GM23248 (cell line): ENCODE measurements around the gene PCDHAC2. TPM values are rescaled to one million over a fixed set of nuclear protein-coding genes. Genes with fewer than 3 reads are reported as not detected.

ENCODE experiments used
- DNase-seq: peaks from one replicate; pipeline ENCODE4 v3.0.0-alpha.2; 2015
- H2AFZ ChIP-seq: fragments of 200-600 bp; sonication (generic); 2 replicates; pipeline ENCODE4 v1.6.1; 2016; ENCODE audit warnings: antibody characterized with exemption
- H3F3A ChIP-seq: fragments of 200-600 bp; sonication (generic); 2 replicates; pipeline ENCODE4 v1.6.1; 2016; ENCODE audit warnings: mild to moderate bottlenecking, antibody characterized with exemption, mixed run types; ENCODE audit not compliant: insufficient read depth
- H3K27ac ChIP-seq: fragments of 200-600 bp; sonication (generic); 2 replicates; pipeline ENCODE4 v1.5.1; 2016; ENCODE audit warnings: mild to moderate bottlenecking
- H3K27me3 ChIP-seq: fragments of 200-600 bp; sonication (generic); replicated peaks from 2 replicates; pipeline ENCODE4 v1.6.1; 2016; ENCODE audit warnings: mild to moderate bottlenecking; ENCODE audit not compliant: insufficient read depth
- H3K36me3 ChIP-seq: fragments of 200-600 bp; sonication (generic); 2 replicates; pipeline ENCODE4 v1.6.1; 2016; ENCODE audit warnings: low read depth, mild to moderate bottlenecking
- H3K4me1 ChIP-seq: fragments of 200-600 bp; sonication (generic); 2 replicates; pipeline ENCODE4 v1.6.1; 2016; ENCODE audit warnings: mild to moderate bottlenecking; ENCODE audit not compliant: insufficient read depth
- H3K4me2 ChIP-seq: fragments of 200-600 bp; sonication (generic); one replicate; pipeline ENCODE4 v1.6.1; 2016; ENCODE audit warnings: mild to moderate bottlenecking; ENCODE audit not compliant: unreplicated experiment
- H3K4me3 ChIP-seq: fragments of 200-600 bp; sonication (generic); 2 replicates; pipeline ENCODE4 v1.5.1; 2016; ENCODE audit warnings: mild to moderate bottlenecking
- H3K79me2 ChIP-seq: fragments of 200-600 bp; sonication (generic); 2 replicates; pipeline ENCODE4 v1.6.1; 2016; ENCODE audit warnings: mild to moderate bottlenecking; ENCODE audit not compliant: insufficient read depth
- H3K9ac ChIP-seq: fragments of 200-600 bp; sonication (generic); 2 replicates; pipeline ENCODE4 v1.6.1; 2016; ENCODE audit warnings: mild to moderate bottlenecking
- H3K9me2 ChIP-seq: fragments of 200-600 bp; sonication (generic); 2 replicates; pipeline ENCODE4 v1.6.1; 2016; ENCODE audit warnings: mixed run types, mild to moderate bottlenecking, moderate library complexity; ENCODE audit not compliant: insufficient read depth
- H3K9me3 ChIP-seq: fragments of 200-600 bp; sonication (generic); one replicate; pipeline ENCODE4 v1.6.1; 2017; ENCODE audit warnings: low read depth
- H4K20me1 ChIP-seq: fragments of 200-600 bp; sonication (generic); 2 replicates; pipeline ENCODE4 v1.6.0; 2016; ENCODE audit not compliant: insufficient read depth
- EZH2 ChIP-seq: fragments of 200-600 bp; sonication (generic); IDR thresholded peaks from 2 replicates; pipeline ENCODE4 v1.6.1; 2018; ENCODE audit warnings: antibody characterized with exemption, mild to moderate bottlenecking; ENCODE audit not compliant: insufficient read depth, poor library complexity, severe bottlenecking
- EZH2phosphoT487 ChIP-seq: fragments of 200-600 bp; sonication (generic); IDR thresholded peaks from 2 replicates; pipeline ENCODE4 v1.6.1; 2018; ENCODE audit warnings: antibody characterized with exemption, moderate library complexity, mild to moderate bottlenecking, low read depth; ENCODE audit not compliant: insufficient read depth
- WGBS, 2 experiments: methylation state at CpG; one replicate each; pipeline ENCODE4 v1.1.6; 2015 to 2017; ENCODE audit warnings: low lambda C conversion rate in 2 of 2, low coverage in 1 of 2; ENCODE audit errors: missing lambda C conversion rate in 2 of 2; 5-methylcytosine and 5-hydroxymethylcytosine counted together
- in situ Hi-C: fragments of 300-500 bp; cut with MboI; formaldehyde crosslinking; loops from 2 replicates; pipeline ENCODE4 v1.15.0; 2020
- polyA plus RNA-seq: library from polyadenylated mRNA; unstranded; fragments of >200 nt; fragmentation: Nextera tagmentation; extraction: Ambion mirVana; gene quantifications from 2 replicates; pipeline ENCODE4 v1.2.1, GENCODE V29; 2016
- total RNA-seq: library from RNA; depleted of rRNA; stranded (reverse); fragments of >200 nt; shearing (Covaris generic); gene quantifications from 2 replicates; pipeline ENCODE4 v1.2.3, GENCODE V29; 2014

The PCDHAC2 gene
- total and polyA plus RNA-seq, 2 experiments from 2014 or later, result not detected

GRCh38 chr5:141003031-141003430 is 36.8 kb downstream of the PCDHAC2 start:
- H3K4me1 ChIP-seq, result no peaks in the 10 kb centered on the region
- no peaks in the 10 kb centered on the region for H3K9me2 ChIP-seq
- no peaks in the 10 kb centered on the region for H3K27me3 ChIP-seq
- H2AFZ ChIP-seq, result no peak overlapping the region
- WGBS, 2 experiments, result 37 to 38% methylated on average over 3 of the region's 3 CpGs
- H3K4me3 ChIP-seq, result no peak overlapping the region
- TF ChIP-seq EZH2phosphoT487 (no peak), EZH2 (no peak)
- no peak overlapping the region for H3K9ac ChIP-seq
- H3K27ac ChIP-seq, result no peak overlapping the region
- H3K9me3 ChIP-seq, result no peaks in the 10 kb centered on the region
- no peaks in the 10 kb centered on the region for H3K36me3 ChIP-seq
- H4K20me1 ChIP-seq, result no peaks in the 10 kb centered on the region
- no peaks in the 10 kb centered on the region for H3F3A ChIP-seq
- no peak for DNase-seq
- H3K79me2 ChIP-seq, result no peaks in the 10 kb centered on the region
- in situ Hi-C loops, result no loop called here
- no peak overlapping the region for H3K4me2 ChIP-seq

DNA sequence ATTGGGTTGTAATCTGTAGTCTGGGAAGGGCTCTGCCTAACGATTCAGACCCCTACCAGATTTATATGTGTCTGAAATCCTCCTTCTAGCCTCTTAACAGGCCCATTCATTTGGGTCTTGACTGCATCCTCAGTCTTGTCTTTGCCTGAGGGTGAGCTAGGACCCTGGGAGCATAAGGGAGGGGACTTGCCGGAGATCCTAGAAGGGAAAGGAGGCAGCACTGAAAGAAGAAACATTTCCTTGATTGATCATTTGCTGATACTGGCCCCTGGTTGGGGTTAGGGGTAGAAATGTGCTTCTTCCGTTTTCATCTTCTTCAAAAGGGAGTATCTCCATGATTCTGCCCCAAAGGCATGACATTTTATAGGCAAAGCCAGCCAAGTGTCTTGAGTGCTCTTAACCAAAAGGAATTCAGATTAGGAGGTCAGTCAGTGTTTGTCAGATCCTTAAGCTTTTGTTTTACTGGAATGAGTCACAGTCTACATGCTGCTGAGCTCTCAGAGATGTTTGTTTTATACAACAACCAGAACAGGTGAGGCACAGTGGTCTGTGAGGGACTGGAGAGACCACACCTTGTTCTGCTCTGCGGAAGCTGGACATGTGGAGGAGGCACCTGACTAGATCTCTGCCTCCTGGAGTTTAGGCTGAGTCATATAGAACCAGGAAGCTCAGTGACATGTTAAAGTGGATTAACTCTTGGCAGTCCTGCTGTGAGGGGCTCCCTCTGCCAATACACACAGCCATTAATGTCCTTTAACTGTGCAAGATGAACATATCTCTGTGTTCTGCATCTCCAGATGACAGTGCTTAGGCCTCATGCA is 37.7 kb downstream of the PCDHAC2 start:
- H3K4me2 ChIP-seq, result no peak overlapping the region
- no peaks in the 10 kb centered on the region for H4K20me1 ChIP-seq
- no peaks in the 10 kb centered on the region for H3F3A ChIP-seq
- WGBS, 2 experiments, result 12 to 14% methylated on average over 4 of the region's 4 CpGs
- peak; percentile 4 for DNase-seq
- H3K36me3 ChIP-seq, result no peaks in the 10 kb centered on the region
- no peaks in the 10 kb centered on the region for H3K9me2 ChIP-seq
- in situ Hi-C loops, result no loop called here
- H2AFZ ChIP-seq, result no peak overlapping the region
- H3K9ac ChIP-seq, result no peak overlapping the region
- no peak for TF ChIP-seq EZH2phosphoT487
- TF ChIP-seq EZH2, result no peak
- H3K79me2 ChIP-seq, result no peaks in the 10 kb centered on the region
- H3K27ac ChIP-seq, result no peak overlapping the region
- H3K4me1 ChIP-seq, result no peaks in the 10 kb centered on the region
- no peak overlapping the region for H3K4me3 ChIP-seq
- no peaks in the 10 kb centered on the region for H3K9me3 ChIP-seq
- no peaks in the 10 kb centered on the region for H3K27me3 ChIP-seq

GRCh38 chr5:141007791-141008190 is 41.5 kb downstream of the PCDHAC2 start:
- no peaks in the 10 kb centered on the region for H3F3A ChIP-seq
- H3K27ac ChIP-seq, result no peak overlapping the region
- H3K27me3 ChIP-seq, result no peaks in the 10 kb centered on the region
- H3K9me2 ChIP-seq, result no peaks in the 10 kb centered on the region
- H3K36me3 ChIP-seq, result no peaks in the 10 kb centered on the region
- H3K4me3 ChIP-seq, result no peak overlapping the region
- in situ Hi-C loops, result no loop called here
- TF ChIP-seq EZH2, result no peak
- TF ChIP-seq EZH2phosphoT487, result no peak
- no peak overlapping the region for H3K9ac ChIP-seq
- H3K4me2 ChIP-seq, result no peak overlapping the region
- no peaks in the 10 kb centered on the region for H3K4me1 ChIP-seq
- H3K79me2 ChIP-seq, result no peaks in the 10 kb centered on the region
- H3K9me3 ChIP-seq, result no peaks in the 10 kb centered on the region
- no peak for DNase-seq
- H2AFZ ChIP-seq, result no peak overlapping the region
- no peaks in the 10 kb centered on the region for H4K20me1 ChIP-seq

DNA sequence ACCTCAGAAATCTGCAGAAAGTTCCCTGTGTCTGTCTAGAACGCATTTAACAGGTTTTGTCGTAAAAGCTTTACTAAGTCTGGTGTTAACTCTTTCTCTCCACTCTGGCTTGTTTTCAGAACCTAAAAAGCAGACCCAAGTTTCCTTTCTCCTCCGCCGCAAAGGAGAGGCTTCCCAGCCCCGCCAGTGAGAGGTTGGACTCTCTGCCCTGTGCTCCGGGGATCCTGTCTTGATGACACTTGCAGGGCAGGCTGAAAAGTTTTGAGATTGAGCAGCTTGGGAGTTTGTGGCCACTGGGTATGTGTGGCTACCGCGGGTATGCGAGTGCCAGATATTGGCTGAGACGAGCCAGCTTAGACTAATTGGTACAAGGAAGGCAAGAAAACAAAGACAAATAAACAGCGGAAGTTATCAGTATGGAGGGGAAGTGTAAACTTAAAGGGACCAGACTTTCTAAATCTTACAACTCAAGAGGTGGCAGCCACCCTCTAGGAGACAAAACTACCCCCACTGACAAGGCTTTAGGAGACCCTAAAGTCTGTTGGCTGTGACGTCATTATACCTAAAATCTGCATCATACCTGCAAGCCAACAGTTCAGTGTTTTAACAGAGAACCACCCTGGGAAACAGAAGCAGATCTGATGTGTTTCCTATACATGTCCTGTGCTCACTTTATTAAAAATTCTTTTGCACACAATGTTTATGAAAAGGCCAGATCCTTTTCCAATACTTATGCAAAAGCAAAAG is 43.9 kb downstream of the PCDHAC2 start:
- no peaks in the 10 kb centered on the region for H3K27me3 ChIP-seq
- H3K9me2 ChIP-seq, result no peaks in the 10 kb centered on the region
- no peak for DNase-seq
- no peak overlapping the region for H2AFZ ChIP-seq
- no peak overlapping the region for H3K27ac ChIP-seq
- H3K79me2 ChIP-seq, result no peaks in the 10 kb centered on the region
- WGBS, 2 experiments, result 32 to 34% methylated on average over 12 of the region's 12 CpGs
- no peak overlapping the region for H3K4me2 ChIP-seq
- no peak for TF ChIP-seq EZH2phosphoT487
- no peak for TF ChIP-seq EZH2
- H3F3A ChIP-seq, result no peaks in the 10 kb centered on the region
- H3K4me1 ChIP-seq, result no peaks in the 10 kb centered on the region
- H3K36me3 ChIP-seq, result no peaks in the 10 kb centered on the region
- no peaks in the 10 kb centered on the region for H4K20me1 ChIP-seq
- in situ Hi-C loops, result no loop called here
- no peaks in the 10 kb centered on the region for H3K9me3 ChIP-seq
- no peak overlapping the region for H3K4me3 ChIP-seq
- no peak overlapping the region for H3K9ac ChIP-seq
